Neural progenitor cell (in vitro differentiated cells): ENCODE data around the gene DAP3. TPM values are rescaled to one million over a fixed set of nuclear protein-coding genes. Genes with fewer than 3 reads are reported as not detected.
"Not testable (repeated sequence)": the region's sequence is repeated elsewhere in the genome, so short reads cannot be mapped to it uniquely, and the experiment has no call there.

ENCODE experiments used
- DNase-seq: peaks from one replicate; pipeline ENCODE4 v3.0.0-alpha.2; 2016; ENCODE audit warnings: low spot score
- H2AFZ ChIP-seq: fragments of 200-600 bp; sonication (generic); replicated peaks from 2 replicates; pipeline ENCODE4 v1.6.1; 2016; ENCODE audit warnings: antibody characterized with exemption
- H3F3A ChIP-seq: fragments of 200-600 bp; sonication (generic); 2 replicates; pipeline ENCODE4 v1.6.1; 2016; ENCODE audit warnings: antibody characterized with exemption, low read depth
- H3K27ac ChIP-seq: fragments of 200-600 bp; sonication (generic); 2 replicates; pipeline ENCODE4 v1.5.1; 2016; ENCODE audit warnings: mild to moderate bottlenecking
- H3K27me3 ChIP-seq: fragments of 200-600 bp; sonication (generic); 2 replicates; pipeline ENCODE4 v1.6.1; 2016; ENCODE audit warnings: mild to moderate bottlenecking, moderate library complexity
- H3K36me3 ChIP-seq: fragments of 200-600 bp; sonication (generic); 2 replicates; pipeline ENCODE4 v1.5.1; 2016
- H3K4me1 ChIP-seq: fragments of 200-600 bp; sonication (generic); 2 replicates; pipeline ENCODE4 v1.6.1; 2016; ENCODE audit warnings: mixed run types
- H3K4me2 ChIP-seq: fragments of 200-600 bp; sonication (generic); 2 replicates; pipeline ENCODE4 v1.6.1; 2016
- H3K4me3 ChIP-seq: fragments of 200-600 bp; sonication (generic); 2 replicates; pipeline ENCODE4 v1.5.1; 2016
- H3K79me2 ChIP-seq: fragments of 200-600 bp; sonication (generic); 2 replicates; pipeline ENCODE4 v1.6.1; 2016; ENCODE audit warnings: low read depth
- H3K9ac ChIP-seq: fragments of 200-600 bp; sonication (generic); 2 replicates; pipeline ENCODE4 v1.6.1; 2016
- H3K9me3 ChIP-seq: fragments of 200-600 bp; sonication (generic); 2 replicates; pipeline ENCODE4 v1.5.1; 2016; ENCODE audit warnings: low read depth
- H4K20me1 ChIP-seq: fragments of 200-600 bp; sonication (generic); 2 replicates; pipeline ENCODE4 v1.6.1; 2016; ENCODE audit warnings: low read depth
- H3K27ac Mint-ChIP-seq: 3 replicates; pipeline ENCODE4 v1.8.0; 2021; ENCODE audit warnings: mixed read lengths
- H3K27me3 Mint-ChIP-seq: 2 replicates; pipeline ENCODE4 v1.8.0; 2022; ENCODE audit warnings: low read depth, mild to moderate bottlenecking, inconsistent platforms, moderate library complexity, mixed read lengths; ENCODE audit not compliant: insufficient read depth
- H3K36me3 Mint-ChIP-seq: 3 replicates; pipeline ENCODE4 v1.8.0; 2021; ENCODE audit warnings: mixed read lengths
- H3K4me1 Mint-ChIP-seq: 3 replicates; pipeline ENCODE4 v1.8.0; 2021; ENCODE audit warnings: mixed read lengths
- H3K4me3 Mint-ChIP-seq: 3 replicates; pipeline ENCODE4 v1.8.0; 2021; ENCODE audit warnings: mild to moderate bottlenecking, moderate library complexity, mixed read lengths
- H3K9me3 Mint-ChIP-seq: 3 replicates; pipeline ENCODE4 v1.8.0; 2020; ENCODE audit warnings: mixed read lengths
- CTCF ChIP-seq: fragments of 200-600 bp; sonication (generic); IDR thresholded peaks from 2 replicates; pipeline ENCODE4 v1.5.1; 2017; ENCODE audit warnings: antibody characterized with exemption, mild to moderate bottlenecking
- EZH2 ChIP-seq: fragments of 200-600 bp; sonication (generic); IDR thresholded peaks from 2 replicates; pipeline ENCODE4 v1.6.1; 2017; ENCODE audit warnings: antibody characterized with exemption, mild to moderate bottlenecking, moderate library complexity
- EZH2phosphoT487 ChIP-seq: fragments of 200-600 bp; sonication (generic); IDR thresholded peaks from 2 replicates; pipeline ENCODE4 v1.6.1; 2017; ENCODE audit warnings: antibody characterized with exemption
- total RNA-seq: library from RNA; depleted of rRNA; stranded (reverse); fragments of >200 nt; gene quantifications from 2 replicates; pipeline ENCODE4 v1.2.3, GENCODE V29; 2015; ENCODE audit warnings: low replicate concordance

Gene DAP3
- total RNA-seq, 1 donor from 2014 or later: 70.9 TPM

- DNase-seq, H3K4me2 ChIP-seq, H3K4me1 ChIP-seq, H4K20me1 ChIP-seq, H3K27me3 ChIP-seq, H3K9ac ChIP-seq, H3K27ac Mint-ChIP-seq, H3K27me3 Mint-ChIP-seq, H3K4me1 Mint-ChIP-seq, H3K79me2 ChIP-seq, H2AFZ ChIP-seq, H3K9me3 Mint-ChIP-seq, H3K4me3 ChIP-seq, H3K27ac ChIP-seq, H3K4me3 Mint-ChIP-seq, H3F3A ChIP-seq, H3K36me3 ChIP-seq, H3K9me3 ChIP-seq: not testable (repeated sequence)
- H3K36me3 Mint-ChIP-seq: peaks cover 47% of the 10 kb centered on the region
These were observed 78.6 kb downstream of the DAP3 start for GRCh38 chr1:155767399-155767989.

GRCh38 chr1:155769257-155769656 is 80.4 kb downstream of the DAP3 start:
- Mint-ChIP-seq H3K4me1 (no peaks in the 10 kb centered on the region), H3K4me3 (no peak overlapping the region), H3K27ac (no peak overlapping the region), H3K27me3 (peaks cover 2% of the 10 kb centered on the region), H3K9me3 (no peaks in the 10 kb centered on the region), H3K36me3 (peaks cover 49% of the 10 kb centered on the region)
- no peaks in the 10 kb centered on the region for H3F3A ChIP-seq
- H3K27ac ChIP-seq: no peak overlapping the region
- no peaks in the 10 kb centered on the region for H3K27me3 ChIP-seq
- H3K79me2 ChIP-seq: no peaks in the 10 kb centered on the region
- H4K20me1 ChIP-seq: no peaks in the 10 kb centered on the region
- no peak for DNase-seq
- no peak overlapping the region for H2AFZ ChIP-seq
- H3K4me1 ChIP-seq: no peaks in the 10 kb centered on the region
- peaks cover 5% of the 10 kb centered on the region for H3K36me3 ChIP-seq
- no peak overlapping the region for H3K4me2 ChIP-seq
- TF ChIP-seq EZH2 (no peak), CTCF (no peak), EZH2phosphoT487 (no peak)
- H3K9ac ChIP-seq: no peak overlapping the region
- no peaks in the 10 kb centered on the region for H3K9me3 ChIP-seq
- H3K4me3 ChIP-seq: no peak overlapping the region

GRCh38 chr1:155773221-155773620 is 84.3 kb downstream of the DAP3 start:
- H3K4me3 ChIP-seq: no peak overlapping the region
- H3K27ac Mint-ChIP-seq: no peak overlapping the region
- peaks cover 10% of the 10 kb centered on the region for H3K36me3 ChIP-seq
- H3K9me3 Mint-ChIP-seq: no peaks in the 10 kb centered on the region
- no peak overlapping the region for H3K4me2 ChIP-seq
- no peaks in the 10 kb centered on the region for H3K27me3 ChIP-seq
- no peak overlapping the region for H3K9ac ChIP-seq
- no peaks in the 10 kb centered on the region for H4K20me1 ChIP-seq
- no peaks in the 10 kb centered on the region for H3K27me3 Mint-ChIP-seq
- no peaks in the 10 kb centered on the region for H3K79me2 ChIP-seq
- DNase-seq: no peak
- no peaks in the 10 kb centered on the region for H3K4me1 Mint-ChIP-seq
- H3K9me3 ChIP-seq: no peaks in the 10 kb centered on the region
- H2AFZ ChIP-seq: no peak overlapping the region
- H3K4me3 Mint-ChIP-seq: no peak overlapping the region
- no peak overlapping the region for H3K27ac ChIP-seq
- TF ChIP-seq EZH2: no peak
- TF ChIP-seq EZH2phosphoT487: no peak
- TF ChIP-seq CTCF: no peak
- no peaks in the 10 kb centered on the region for H3K4me1 ChIP-seq
- no peaks in the 10 kb centered on the region for H3F3A ChIP-seq
- peaks cover 53% of the 10 kb centered on the region for H3K36me3 Mint-ChIP-seq

GRCh38 chr1:155776414-155776813 is 87.5 kb downstream of the DAP3 start:
- no peak overlapping the region for H3K27ac Mint-ChIP-seq
- Histone ChIP-seq H3K79me2 (no peaks in the 10 kb centered on the region), H3K36me3 (peaks cover 10% of the 10 kb centered on the region), H3K4me3 (no peak overlapping the region), H3K9me3 (no peaks in the 10 kb centered on the region), H3F3A (no peaks in the 10 kb centered on the region), H4K20me1 (no peaks in the 10 kb centered on the region), H3K27me3 (no peaks in the 10 kb centered on the region), H3K9ac (no peak overlapping the region), H3K27ac (no peak overlapping the region), H2AFZ (no peak overlapping the region), H3K4me2 (no peak overlapping the region), H3K4me1 (no peaks in the 10 kb centered on the region)
- H3K36me3 Mint-ChIP-seq: peaks cover 40% of the 10 kb centered on the region
- no peaks in the 10 kb centered on the region for H3K27me3 Mint-ChIP-seq
- TF ChIP-seq EZH2 (no peak), CTCF (no peak), EZH2phosphoT487 (no peak)
- no peak overlapping the region for H3K4me3 Mint-ChIP-seq
- no peak for DNase-seq
- H3K9me3 Mint-ChIP-seq: no peaks in the 10 kb centered on the region
- no peaks in the 10 kb centered on the region for H3K4me1 Mint-ChIP-seq
